GM19035 (cell line): ENCODE data around the gene HDGFL1.

Experiments
- ATAC-seq: cut with Tn5 transposase; IDR thresholded peaks from one replicate; pipeline ENCODE4 v1.9.1; 2021; ENCODE audit not compliant: unreplicated experiment

HDGFL1 gene

DNA sequence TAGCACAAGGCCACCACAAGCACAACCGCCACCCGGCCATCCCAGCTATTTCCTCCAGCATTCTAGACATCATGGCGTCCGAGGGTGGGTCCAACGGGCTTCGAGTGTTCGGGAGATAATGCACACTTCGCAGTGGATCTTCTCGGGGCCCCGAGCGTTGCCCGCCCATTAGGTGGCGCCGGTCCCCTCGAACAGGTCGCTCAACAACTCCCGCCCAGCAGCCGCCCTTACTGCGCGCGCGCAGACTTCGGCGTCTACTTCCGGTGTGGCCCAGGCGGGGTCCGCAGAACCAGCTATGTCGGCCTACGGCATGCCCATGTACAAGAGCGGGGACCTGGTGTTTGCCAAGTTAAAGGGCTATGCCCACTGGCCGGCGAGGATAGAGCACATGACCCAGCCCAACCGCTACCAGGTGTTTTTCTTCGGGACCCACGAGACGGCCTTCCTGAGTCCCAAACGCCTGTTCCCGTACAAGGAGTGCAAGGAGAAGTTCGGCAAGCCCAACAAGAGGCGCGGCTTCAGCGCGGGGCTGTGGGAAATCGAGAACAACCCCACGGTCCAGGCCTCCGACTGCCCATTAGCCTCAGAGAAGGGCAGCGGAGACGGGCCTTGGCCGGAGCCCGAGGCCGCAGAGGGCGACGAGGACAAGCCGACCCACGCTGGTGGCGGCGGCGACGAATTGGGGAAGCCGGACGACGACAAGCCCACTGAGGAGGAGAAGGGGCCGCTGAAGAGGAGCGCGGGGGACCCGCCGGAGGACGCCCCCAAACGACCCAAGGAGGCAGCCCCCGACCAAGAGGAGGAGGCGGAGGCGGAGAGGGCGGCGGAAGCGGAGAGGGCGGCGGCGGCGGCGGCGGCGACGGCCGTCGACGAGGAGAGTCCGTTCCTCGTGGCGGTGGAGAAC, at the start of gene HDGFL1:
TSS of gene HDGFL1 (plus strand) at position 286 of the 904 bp plus-strand sequence. CDS start at position 296, 10 bp downstream.
- no peak for ATAC-seq

DNA sequence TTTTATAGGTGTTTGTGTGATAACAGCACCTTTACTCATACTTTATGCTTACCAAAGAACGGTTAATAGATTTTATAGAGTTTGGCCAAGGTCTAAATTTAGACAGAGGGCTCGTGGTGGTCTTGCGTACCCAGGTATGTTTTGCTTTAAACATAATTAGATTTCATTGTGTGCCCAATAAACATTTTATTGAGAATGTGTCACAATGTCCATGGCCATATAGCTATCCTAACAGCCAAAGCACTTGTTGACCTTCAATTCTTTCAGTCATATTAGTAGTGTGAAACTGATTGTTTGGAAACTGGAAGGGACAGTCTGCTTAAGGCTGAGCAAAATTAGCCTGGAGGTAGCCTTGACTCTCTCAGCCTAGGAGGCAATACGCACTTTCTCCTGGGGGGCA, 48.3 kb upstream of the HDGFL1 start:
- no peak for ATAC-seq

DNA sequence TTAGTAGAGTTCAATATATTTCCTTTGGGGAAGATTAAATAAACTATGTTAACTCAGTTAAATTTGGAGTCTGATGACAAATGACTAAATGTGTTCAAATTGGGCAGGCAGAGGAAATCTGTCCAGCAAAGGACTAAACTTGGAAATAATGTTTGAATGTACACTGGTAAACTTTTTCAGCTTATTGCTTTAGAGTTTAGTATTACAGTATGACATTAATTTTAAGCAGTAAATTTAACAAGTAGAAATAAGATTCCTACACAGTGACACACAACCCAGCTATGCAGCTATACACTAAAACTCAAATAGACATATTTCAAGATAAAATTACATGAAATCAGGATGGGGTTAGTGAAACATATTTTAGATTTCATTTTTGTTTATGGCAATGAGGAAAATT, 42.6 kb upstream of the HDGFL1 start:
- ATAC-seq: no peak

DNA sequence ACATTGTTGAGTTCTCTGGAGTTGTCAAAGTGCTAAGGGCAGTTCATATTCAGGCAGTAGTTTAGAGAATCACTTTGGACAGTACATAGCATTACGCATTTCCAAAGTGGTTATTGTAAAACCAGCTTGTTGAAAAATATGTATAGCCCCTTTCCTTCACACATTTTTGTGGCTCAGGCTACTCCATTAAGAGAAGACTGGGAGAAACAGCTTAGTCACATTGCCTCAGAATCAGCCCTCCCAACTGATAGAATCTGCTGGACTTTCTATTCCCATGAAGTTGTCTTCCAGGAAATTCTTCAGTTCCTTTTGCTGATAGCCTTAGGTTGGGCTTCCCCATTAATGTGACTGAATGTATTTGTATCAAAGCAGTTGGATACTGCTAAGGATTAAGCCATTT, 39.5 kb upstream of the HDGFL1 start:
- ATAC-seq: no peak

DNA sequence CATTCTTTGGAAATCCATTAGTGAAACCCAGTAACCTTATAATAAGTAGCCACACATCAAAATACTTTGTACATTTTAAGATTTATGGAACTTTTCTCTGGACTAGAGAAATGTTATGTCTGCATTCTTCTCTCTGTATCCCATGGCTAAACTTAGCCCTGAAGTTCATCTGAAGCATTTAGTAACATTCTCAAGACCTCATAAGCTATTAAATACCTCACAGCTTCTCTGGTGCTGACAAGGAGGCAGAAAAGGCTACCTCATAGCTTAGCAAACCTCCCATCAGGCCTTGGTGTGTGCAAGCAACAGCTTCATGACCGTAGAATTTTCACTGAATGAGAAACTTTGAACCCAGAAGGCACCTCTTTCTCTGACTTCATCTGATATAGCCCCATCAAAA, 38.9 kb upstream of the HDGFL1 start:
- ATAC-seq: no peak

DNA sequence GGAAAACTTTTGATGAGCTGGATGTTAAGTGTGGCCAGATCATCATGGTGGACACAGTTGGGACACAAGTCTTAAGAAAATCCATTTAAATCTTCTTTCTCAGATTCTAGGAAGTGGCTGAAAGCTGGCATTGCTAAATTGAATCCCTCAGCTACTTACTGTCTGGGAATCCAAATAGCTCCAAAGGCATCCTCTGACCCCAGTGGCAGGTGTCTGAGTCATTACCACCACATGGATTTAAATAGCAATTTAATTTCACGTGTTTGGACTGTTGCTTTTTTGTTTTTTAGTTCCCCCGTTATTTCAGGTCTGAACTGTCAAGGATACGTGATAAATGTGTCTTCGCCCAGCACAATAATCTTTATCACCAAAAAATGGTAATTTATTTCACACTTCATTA, 33.2 kb upstream of the HDGFL1 start:
- ATAC-seq: no peak

DNA sequence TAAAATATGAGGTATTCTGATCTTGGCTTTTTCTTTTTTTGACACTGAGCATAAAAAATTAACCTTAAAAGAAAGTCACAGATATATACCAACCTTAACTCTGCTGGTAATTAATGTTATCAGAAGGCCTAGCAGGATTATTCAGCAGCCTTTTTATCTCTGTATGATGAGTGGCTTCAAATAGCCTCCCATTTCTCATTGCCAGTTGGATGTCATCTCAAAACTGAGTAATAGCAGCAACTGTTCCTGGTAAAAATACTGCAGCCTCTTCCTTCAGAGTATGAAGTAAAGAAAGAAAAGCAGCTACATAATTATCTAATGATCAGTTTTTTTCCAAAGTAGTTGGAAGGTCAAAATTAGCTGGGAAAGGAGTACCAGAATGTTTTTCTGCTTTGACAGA, 24.9 kb upstream of the HDGFL1 start:
- ATAC-seq: no peak

DNA sequence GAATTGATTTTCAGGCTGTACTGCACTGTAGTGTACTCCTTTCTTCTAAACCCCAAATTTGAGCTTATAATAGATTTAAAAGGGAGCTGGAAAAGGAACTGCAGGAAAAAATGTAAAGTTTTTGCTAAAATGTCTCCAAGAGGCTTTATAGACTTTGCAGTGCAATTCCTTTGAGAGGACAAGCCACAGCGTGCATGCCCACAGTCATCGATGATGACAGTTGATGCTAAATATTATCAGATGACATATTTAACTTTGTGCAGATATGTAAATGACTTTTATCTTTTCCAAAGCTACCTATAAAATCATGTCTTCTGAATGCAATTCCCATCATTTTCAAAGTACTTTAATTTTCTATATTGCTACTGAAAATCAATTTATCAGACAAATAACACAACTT, 24.3 kb upstream of the HDGFL1 start:
- no peak for ATAC-seq

DNA sequence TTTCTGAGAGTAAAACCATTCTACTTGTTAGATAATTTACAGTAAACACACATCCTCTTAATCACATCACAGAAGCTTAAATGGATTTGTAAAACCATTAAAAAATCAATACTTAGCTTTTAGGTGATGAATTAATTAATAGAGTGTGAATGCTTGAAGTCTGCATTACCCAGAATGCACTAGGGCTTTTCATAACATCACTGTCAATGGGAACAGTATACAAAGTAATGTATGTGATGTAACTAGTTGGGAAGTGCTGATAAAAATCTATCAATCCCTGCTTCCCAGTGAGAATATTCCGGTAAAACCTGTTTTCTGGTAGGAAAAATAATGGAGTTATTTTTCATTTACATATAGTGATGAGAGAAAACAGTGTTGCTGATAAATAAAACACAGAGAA, 23.1 kb upstream of the HDGFL1 start:
- no peak for ATAC-seq

DNA sequence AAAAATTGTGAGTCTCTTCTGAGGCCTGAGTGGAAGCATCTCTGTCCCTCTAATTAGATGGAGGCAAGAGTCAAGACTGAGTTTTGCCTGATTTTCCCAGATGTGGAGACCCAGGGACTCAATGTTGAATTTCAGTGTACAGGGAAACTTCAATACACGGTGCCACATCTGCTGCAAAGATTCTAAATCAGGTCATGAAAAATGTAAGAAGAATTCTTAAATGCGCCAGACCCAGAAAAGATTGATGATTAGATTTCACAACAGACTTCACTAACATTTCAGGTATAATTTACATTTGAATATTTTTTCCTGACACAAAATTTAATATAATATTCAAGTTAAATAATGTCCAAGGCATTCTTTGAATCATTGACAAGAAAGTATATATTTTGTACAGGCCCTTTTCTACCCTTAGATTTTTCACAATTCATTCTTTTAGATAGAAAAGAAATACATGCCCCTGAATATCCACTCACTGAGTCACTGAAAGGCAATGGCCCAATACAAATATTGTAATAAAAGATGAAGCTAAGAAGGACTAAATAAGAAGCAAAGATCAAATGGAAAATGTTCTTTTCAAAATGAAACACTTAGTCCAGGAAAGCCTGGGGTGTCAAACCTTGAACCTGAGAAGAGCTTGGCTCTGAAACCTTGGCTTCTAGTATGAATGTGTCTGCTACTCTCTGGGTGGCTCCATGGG, 18.2 kb upstream of the HDGFL1 start:
- ATAC-seq: no peak

DNA sequence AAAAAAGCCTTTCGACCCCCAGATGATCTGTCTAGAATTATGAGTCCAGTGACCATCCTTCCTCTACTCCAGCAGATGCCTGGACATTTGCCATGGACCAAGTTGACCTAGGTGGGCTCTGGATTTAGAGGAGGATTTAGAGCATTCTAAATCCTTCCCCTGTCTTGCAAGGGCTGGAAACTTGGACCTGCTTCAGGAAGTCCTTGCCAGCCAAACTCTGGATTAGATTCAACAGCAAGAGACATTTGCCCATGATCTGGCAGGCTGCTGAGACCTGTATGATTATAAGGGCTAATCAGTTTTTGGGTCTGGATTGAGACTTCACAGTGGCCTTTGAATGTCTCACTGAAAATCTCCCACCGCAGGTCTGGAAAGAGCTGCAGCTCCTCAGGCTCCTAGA, 13.1 kb upstream of the HDGFL1 start:
- ATAC-seq: no peak

DNA sequence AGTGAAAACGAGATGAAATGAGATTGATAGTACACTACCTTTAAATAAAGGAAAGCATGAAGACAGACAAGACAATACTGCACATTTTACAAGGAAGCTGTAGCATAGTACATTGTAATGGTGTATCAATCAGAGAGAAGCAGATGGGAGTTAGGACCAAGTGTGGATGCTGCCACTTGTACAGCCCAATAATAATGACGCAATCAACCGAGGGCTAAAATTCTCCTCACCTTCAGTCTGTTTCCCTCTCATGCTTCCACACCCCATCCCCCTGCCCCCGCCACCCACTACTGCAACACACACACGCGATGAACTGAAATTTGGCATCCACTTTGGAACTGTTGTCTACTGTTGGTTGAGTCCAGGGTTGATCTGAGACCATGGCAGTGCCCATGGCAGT, 12.4 kb upstream of the HDGFL1 start:
- no peak for ATAC-seq

DNA sequence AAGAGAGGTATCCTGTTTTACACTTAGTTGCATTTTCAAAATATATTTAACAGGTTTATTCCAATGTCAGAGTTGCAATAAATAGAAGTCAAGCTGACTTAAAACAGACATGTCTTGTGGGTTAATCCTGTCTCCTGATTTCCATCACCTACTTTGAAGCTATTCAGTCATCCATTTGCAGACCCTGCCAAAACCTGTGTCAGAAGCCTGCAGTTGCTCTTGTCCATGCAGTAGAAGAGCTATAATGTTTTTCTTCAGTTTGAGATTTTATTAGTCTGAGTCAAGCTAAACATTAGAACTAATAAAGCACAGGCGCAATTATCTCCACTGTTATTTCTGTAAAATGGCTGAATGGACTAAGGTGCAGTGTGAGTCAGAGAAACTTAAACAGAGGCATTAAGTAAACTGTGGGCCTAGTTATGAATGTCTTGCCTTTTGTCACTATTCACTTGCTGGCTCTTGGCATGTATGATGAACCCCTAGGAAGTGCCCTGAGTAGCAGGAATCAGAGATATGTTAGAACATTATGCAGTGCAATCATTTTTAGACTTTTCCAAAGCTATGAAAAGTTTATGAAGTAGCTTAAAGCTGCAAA, 11.0 kb upstream of the HDGFL1 start:
- ATAC-seq: no peak

DNA sequence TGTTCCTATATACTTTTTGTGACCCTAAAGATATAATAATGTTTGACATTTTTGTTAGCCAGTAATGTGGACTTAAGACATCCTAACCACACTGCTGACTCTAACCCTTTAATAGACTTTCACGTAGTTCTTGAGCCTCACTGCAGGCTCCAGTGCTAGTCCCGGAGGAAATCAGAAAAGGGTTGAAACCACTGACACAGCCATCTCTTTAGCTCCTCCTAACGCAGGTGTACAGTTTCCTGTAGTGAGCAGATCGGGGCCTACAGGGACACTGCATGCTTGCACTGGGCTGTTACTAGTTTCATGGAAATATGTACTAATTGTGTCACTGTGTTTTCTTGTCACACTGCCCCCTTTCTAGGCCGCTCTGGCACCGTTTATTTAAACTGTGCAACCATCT, 512 bp upstream of the HDGFL1 start:
- ATAC-seq: no peak

DNA sequence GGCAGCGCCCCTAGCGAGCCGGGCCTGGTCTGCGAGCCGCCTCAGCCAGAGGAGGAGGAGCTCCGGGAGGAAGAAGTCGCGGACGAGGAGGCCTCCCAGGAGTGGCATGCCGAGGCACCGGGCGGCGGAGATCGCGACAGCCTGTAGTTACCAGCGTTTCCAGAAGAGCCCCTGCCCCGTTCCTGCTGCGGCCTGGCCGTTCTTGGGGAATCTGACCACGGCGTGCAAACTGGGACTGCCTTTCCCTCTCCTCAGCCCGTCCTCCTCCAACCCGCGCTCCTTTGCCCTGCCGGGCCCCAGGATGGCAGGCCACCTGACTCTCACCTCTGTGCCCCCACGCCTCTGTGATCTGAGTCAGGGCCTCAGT, 802 bp downstream of the HDGFL1 start:
- no peak for ATAC-seq

DNA sequence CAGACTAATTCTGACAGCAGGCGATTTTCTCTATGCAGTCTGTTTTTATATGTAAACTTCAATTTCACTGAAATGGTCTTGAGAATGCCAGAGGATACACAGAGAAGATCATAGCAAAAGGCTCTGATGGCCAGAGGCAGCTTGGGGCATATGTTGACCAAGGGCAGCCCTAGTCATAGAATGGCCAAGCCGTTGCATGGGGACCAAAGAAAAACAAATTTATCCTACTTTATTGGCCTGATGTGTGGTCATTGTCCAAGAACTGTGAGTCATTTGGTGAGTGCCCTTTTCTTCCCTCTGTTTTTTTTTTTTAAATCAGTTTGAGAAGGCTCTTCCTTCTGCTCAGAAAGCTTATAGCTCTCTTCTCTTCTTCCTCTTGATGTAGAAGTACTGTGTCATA, 5.8 kb downstream of the HDGFL1 start:
- no peak for ATAC-seq

DNA sequence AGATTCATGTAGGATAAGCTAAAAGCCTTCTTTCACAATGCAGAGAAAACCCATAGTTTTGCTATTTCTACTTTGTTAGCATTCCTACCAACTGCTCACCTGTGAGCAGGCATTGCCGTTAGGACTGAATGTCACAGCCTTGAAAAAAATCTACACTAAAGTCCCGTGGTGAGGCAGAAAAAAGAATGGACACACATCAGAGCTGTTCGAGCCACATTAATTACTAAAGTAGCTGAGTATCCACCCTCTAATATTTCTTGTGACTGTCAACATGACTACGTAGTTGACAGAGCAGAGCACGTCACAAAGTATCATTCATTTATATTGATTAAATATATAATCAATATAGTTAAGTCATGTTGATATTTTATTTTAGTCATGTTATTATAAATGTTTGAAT, 10.1 kb downstream of the HDGFL1 start:
- no peak for ATAC-seq

DNA sequence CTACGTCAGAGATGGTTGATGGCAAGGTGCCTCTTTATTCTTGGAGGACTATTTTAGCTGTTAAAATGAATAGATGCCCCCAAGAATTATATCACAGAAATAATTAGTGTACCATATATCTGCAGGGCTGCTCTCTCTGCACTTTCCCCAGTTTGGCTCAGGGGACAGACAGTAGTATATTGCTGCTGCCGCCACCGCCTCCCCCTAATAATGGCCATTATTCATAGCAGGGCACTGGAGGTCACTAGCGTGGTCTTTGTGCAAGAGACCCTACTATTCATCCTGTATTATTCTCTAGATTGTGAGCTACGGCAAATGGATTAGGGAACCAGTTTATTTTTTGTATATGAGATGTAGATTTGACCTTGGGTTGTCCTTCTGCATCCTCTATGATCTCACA, 11.0 kb downstream of the HDGFL1 start:
- ATAC-seq: no peak

DNA sequence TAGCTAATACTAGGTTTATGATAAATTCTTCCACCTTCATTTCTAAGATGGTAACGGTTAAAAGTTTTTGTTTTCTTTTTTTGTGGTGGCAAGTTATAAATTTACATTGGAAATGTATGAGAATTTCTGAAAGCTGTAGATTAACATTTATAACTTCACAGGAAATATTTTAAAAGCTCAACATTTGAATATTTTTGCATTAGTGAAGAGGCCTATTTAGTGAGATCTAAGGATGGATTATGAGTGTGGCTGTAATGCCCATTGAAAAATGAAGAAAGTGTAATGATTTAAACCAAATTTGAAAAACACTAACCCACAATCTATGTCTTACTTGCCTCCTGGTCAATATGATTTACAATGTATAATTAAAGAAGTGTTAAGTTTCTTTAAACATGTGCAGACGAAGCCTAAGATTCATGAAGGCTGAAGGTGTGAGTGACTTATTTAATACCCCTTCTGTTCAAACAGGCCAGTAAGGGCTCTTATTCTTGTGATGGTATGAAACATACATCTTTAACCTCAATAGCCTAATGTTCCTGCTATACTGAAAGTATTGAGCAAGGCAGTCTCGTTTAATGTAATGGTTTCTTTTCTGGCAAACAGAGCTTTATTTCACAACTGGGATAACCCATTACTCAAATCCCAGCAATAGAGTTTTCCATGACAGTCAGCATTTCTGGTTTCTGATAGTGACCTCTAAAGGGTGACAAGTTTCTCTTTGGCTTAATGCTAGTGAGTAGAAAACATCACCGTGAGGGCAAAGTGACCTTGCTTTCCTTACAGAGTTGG, 13.2 kb downstream of the HDGFL1 start:
- ATAC-seq: no peak

DNA sequence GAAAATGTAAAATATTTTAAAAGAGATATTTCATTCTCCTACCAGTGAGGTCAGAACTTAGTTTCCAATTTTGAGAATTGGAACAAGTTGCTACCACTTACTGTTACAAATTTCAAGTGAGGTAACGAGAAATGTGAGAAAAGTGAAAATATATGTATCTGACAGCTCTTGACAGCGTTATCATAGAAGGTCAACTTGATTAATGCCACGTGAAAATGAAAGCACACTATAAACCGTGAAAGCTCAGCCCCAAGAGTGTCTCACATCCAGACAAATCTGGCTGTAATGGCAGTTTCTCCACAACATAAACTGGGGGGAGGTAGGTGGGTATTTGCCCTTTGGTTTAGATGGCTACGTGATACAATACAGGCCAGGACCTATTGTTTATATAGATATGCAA, 13.9 kb downstream of the HDGFL1 start:
- ATAC-seq: no peak

DNA sequence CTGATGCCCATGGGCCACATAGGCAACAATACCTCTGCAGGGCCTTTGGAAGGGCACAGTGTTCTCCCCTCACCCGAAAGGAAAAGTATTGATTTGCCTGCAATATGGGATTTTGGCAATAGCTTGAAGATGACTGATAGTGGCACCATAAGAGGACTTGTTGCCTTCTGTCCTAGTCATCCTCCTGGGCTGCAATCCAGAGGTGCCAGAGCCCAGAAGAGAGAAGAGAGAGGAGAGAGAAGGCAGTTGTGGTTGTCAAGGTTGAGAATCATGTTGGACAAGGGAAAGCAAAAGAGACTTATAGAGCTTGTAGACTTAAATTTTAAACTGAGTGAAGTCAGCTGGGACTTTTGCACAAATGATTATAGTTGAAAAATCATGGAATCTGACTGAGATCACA, 14.6 kb downstream of the HDGFL1 start:
- no peak for ATAC-seq
